Peyer's patch (tissue), 4 donors: Measurements from ENCODE around the gene COL26A1.

ENCODE experiments used
- CTCF ChIP-seq, 6 experiments: fragments of 450-650 bp in 4 of 6; fragments of 200-600 bp in 2 of 6; sonication (generic) in 1 of 6; IDR thresholded peaks; one replicate each; pipeline ENCODE4 v1.5.1; 2017 to 2019; ENCODE audit warnings: antibody characterized with exemption in 6 of 6, mild to moderate bottlenecking in 3 of 6, moderate library complexity in 1 of 6
- POLR2A ChIP-seq, 2 donors: fragments of 450-650 bp; IDR thresholded peaks; one replicate each; pipeline ENCODE4 v1.5.1; 2017; ENCODE audit warnings: antibody characterized with exemption in 2 of 2, mild to moderate bottlenecking in 2 of 2, moderate library complexity in 2 of 2

- TF ChIP-seq CTCF (IDR thresholded peaks at IDR 0.05): no peak
- TF ChIP-seq POLR2A (IDR thresholded peaks at IDR 0.05): no peak
Measured at GRCh38 chr7:101606498-101606923, 243.8 kb downstream of the COL26A1 start.
